Stomach (tissue), 4 donors: ENCODE measurements around the gene MUC5B.
"Not testable (repeated sequence)": the region's sequence is repeated elsewhere in the genome, so short reads cannot be mapped to it uniquely, and the experiment has no call there.

Experiments
- EP300 ChIP-seq: sonication (generic); formaldehyde crosslinking; IDR thresholded peaks from one replicate; pipeline ENCODE4 v1.6.1; 2017; ENCODE audit warnings: antibody characterized with exemption
- TF ChIP-seq, protein P1 (sequence below), 7 experiments: fragments of 450-650 bp in 4 of 7; fragments of 200-600 bp in 3 of 7; sonication (generic) in 3 of 7; IDR thresholded peaks; one replicate each; pipeline ENCODE4 v1.5.1; 2016 to 2019; ENCODE audit warnings: antibody characterized with exemption in 7 of 7, control low read depth in 2 of 7, mild to moderate bottlenecking in 1 of 7

DNA sequence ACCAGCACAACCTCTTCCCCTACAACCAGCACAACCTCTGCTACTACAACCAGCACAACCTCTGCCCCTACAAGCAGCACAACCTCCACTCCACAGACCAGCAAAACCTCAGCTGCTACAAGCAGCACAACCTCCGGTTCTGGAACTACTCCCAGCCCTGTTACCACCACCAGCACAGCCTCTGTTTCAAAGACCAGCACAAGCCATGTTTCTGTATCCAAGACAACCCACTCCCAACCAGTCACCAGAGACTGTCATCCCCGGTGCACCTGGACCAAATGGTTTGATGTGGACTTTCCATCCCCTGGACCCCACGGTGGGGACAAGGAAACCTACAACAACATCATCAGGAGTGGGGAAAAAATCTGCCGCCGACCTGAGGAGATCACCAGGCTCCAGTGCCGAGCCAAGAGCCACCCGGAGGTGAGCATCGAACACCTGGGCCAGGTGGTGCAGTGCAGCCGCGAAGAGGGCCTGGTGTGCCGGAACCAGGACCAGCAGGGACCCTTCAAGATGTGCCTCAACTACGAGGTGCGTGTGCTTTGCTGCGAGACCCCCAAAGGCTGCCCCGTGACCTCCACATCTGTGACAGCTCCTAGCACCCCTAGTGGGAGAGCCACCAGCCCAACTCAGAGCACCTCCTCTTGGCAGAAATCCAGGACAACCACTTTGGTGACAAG, 34.3 kb upstream of the MUC5B start:
- not testable (repeated sequence) for TF ChIP-seq EP300
- TF ChIP-seq, protein P1, sequence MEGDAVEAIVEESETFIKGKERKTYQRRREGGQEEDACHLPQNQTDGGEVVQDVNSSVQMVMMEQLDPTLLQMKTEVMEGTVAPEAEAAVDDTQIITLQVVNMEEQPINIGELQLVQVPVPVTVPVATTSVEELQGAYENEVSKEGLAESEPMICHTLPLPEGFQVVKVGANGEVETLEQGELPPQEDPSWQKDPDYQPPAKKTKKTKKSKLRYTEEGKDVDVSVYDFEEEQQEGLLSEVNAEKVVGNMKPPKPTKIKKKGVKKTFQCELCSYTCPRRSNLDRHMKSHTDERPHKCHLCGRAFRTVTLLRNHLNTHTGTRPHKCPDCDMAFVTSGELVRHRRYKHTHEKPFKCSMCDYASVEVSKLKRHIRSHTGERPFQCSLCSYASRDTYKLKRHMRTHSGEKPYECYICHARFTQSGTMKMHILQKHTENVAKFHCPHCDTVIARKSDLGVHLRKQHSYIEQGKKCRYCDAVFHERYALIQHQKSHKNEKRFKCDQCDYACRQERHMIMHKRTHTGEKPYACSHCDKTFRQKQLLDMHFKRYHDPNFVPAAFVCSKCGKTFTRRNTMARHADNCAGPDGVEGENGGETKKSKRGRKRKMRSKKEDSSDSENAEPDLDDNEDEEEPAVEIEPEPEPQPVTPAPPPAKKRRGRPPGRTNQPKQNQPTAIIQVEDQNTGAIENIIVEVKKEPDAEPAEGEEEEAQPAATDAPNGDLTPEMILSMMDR (IDR thresholded peaks at IDR 0.05), result not testable (repeated sequence)
